HG02885 (cell line): ENCODE measurements around the gene MAP4K1.
A peak's percentile ranks its signal among the peaks of the same experiment; 100 is the strongest.

ENCODE experiments used
- ATAC-seq: cut with Tn5 transposase; IDR thresholded peaks from one replicate; pipeline ENCODE4 v1.9.1; 2021; ENCODE audit warnings: mild to moderate bottlenecking; ENCODE audit not compliant: unreplicated experiment, poor library complexity

MAP4K1 gene

DNA sequence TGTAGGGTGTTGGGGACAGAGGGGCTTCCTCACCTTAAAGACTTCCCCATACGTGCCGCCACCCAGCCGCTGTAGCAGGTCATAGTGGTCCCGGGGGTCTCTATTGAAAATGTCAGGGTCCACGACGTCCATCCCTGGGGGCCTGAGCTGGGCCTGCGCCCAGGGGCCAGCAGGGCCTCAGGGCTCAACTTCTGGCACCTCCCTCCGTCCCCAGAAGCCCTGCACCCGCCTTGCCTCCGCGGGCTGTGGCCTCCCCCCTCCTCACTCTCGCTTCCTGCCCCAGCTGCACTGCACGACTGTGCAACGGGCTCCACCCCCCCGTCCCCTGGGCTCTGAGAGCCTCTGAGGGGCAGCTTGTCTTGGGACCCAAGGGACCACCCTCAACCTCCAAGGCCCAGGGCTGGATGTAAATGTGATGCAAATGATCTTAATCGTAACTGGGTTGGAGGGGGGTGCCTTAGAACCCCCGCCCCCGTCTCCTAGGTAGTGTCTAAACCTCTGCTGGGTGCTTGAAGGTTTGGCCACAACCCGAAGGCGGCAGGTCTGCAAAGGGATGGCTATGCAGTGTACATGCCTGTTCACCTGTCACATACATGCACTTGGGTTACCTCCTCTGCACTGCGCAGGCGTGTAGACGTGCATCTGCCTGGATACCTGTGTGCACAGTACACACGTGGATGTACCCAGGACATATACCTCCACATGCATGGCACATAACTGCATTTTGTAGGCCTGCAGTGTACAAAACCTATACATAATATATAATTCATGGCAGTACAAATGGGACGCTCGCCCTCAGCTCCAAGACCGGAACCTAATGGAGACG lies at the start of gene MAP4K1:
Gene MAP4K1, minus strand, starts transcription at position 190 of the 826 bp plus-strand sequence. Its CDS starts 58 bp downstream, at position 132.
- peak; percentile 62 for ATAC-seq

DNA sequence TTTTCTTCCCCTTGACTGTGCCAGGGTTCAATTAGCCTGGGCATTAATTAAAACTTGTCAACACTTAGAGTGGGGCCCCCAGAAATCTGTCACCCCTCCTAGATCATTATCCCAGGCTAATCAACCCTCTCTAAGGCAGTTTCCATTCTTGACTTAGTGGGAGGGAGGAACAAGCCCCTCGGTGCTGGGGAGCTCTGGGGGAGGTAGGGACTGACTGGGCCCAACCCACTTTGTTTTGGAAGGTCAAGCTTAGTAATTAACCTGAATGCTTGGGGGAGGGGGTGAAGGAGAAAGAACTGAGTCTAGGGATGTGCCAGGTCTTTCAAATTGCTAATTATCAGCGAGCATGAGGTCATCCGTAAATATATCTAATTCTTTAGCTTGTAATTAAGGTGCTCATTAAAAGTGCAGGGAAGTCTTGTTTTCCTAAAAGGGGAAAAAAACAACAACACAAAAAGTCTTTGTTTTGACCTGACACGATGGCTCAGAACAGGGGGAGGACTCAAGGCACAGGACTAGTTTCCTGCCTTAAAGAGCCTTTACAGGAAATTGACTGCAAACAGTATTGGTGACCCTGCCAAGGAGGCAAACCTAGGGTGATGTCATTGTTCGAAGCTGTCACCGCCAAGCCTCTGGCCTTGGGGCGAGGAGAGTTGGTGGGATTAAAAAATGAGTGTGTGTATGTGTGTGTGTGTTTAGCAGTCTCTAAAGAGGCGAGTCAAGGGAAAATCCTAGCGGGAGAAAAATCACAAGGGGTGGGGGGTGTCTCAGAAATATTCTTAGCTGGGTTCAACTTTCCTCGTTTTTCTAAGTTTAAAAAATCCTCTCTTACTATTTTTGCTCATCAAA lies 49.1 kb upstream of the MAP4K1 start:
- ATAC-seq = no peak

DNA sequence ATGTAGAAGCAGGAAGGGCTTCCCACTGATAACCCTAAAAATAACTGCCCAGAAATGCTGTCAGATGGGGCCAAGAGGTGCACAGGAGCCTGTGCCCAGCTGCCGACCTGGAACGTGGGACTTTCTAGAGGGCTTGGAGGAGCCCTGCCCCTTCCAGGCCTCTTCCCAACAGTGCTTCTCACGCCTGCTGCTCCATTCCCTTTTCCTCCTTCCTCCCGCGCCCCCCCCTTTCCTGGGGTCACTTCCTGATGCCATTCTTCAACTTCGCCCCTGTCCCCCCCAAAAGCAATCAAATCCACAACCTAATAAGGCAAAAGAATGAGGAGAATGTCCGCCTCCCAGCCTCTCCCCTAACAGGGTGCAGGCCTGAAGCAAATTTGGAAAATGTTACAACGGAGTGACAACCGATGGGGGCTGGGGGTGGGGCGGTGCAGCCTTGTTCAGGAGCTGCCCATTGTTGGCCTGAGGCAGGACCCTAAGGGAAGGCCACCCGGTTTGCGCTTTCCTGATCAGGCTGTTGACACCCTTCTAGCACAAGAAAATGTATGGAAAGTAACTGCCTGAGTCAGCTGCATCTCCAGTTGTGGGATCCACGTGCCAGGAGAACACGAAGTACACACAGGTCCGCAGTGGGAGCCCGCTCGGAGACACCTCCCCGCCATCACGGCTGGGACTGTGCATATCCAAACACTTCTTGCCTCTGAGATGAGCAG lies 48.4 kb upstream of the MAP4K1 start:
- no peak for ATAC-seq

DNA sequence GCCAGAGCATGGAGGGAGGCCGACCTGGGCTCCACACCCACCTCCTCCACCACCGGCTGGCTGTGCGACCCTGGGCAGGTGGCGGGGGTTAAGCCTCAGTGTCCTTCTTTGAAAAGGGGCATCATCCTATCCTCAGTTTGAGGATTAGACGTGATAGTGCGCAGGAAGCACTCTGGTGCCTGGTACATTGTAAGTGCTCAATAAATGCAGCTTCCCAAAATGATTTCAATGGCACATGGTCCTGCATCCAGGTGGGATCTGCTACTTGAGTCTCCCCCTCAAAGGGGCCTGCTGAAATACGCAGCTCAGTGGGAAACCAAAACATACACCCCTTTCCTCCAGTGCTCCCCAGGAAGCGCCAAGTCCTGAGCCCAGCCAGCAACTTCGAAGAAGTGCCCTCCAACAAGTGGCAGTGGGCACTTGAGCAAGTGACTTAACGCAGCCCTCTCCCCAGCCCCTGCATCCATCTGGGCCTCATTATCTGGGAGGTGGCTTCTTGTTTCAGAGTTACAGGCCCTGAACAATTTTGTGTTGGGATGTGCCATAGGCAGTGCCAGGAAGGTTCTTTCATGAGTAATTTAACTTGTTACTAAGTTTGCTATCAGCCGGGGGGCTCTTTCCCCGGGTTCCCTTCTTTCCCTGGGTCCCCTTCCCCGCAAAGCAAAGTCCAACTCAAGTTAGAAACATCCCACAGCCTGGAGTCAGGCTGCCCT lies 47.6 kb upstream of the MAP4K1 start:
- ATAC-seq = no peak

DNA sequence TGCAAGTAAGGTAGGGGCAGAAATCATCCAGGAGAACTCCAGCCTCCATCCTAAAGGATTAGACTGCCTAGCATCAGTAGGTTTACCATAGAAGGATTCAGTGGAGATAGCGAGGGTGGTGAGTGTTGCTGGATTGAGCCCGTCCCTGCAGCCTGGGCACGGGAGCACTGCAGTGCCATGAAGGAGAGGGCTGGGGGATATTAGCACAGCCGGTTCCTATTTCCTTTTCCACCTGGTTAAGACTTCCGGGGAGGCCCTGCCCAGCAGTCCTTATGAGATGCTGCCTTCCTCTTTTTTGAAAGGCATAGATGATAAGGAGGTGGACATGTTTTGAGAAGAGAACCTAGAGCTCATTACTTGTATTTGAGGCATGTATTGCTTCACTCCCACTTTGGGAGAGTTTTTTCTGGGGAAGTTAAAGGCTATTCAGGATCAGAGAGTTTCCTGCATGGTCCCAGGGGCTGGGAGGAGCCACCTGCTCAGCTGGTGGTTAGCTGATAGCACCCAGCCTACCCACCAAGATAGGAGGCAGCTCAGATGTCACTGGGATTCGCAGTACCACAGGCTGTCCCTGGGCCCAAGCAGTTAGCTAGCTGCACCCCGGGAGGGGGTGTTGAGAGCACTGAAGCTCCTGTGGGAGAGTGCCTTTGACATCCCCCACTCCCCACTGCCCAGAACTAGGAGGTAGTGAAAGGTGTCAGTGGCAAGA lies 46.9 kb upstream of the MAP4K1 start:
- no peak for ATAC-seq

DNA sequence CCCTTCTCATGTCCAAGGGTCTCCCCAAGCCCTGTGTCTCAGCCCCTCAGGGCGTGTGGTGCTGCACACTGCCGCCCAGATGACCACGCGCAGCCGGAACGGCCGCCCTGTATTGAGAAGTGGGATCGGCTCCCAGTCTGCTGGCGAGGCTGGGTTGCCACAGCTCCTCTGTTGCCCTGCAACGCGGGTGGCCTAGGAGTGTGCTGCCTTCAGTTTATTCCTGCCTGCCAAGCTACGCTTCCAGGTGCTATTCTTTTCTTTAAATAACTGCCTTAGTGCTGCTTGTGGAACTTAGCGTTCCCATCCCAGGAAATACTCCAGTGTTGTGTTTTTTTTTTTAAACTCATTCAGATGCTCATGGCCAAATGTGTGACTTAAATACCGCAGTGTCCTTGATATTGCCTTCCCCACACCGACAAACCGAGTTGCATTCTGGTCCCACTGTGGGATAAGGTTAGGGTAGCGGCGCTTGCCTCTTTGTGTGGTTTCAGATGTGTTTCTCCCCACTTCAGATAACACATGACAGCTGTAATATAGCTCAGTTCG lies 46.3 kb upstream of the MAP4K1 start:
- no peak for ATAC-seq

DNA sequence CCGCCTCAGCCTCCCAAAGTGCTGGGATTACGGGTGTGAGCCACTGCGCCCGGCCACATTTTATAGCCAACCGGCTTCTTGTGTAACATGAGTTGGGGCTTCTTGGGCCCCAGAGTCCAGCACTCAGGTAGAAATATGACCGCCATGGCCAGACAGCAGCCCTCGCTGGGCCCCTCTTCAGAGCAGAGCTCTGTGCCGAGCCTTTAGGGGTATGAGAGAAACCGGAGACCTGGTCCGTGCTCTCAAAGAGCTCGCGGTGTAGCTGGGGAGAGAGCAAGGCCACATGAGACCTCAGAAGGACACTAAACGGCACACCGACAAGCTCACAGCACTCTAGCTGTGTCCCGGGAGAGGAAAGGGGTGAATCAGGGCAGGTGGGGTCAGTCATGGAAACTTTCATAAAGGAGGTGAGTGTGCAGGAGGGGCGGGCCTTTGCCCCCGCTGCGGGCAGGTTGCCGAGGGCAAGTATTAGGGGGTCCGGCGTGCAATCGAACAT lies 45.5 kb upstream of the MAP4K1 start:
- no peak for ATAC-seq

DNA sequence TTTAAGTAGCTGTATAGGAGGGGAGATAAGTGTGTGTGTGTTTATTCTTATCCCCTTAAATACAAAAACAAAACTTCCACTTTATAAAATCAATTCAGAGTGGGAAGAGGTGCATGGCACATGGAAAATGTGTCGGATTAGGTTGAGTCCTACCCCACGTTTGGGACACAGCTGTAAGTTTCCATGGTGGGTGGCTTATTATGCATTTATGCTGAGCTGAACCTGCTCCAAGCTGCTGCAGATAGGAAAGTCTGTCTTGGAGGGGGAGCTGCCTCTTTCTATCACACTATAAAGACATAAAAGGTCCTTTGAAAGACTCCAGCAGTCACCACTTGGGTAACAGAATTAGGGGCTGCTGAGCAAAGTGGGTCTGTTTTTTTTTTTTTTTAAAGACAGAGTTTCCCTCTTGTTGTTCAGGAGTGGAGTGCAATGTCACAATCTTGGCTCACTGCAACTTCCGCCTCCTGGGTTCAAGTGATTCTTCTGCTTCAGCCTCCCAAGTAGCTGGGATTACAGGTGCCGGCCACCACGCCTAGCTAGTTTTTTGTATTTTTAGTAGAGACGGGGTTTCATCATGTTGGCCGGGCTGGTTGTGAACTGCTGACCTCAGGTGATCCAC lies 44.9 kb upstream of the MAP4K1 start:
- no peak for ATAC-seq

DNA sequence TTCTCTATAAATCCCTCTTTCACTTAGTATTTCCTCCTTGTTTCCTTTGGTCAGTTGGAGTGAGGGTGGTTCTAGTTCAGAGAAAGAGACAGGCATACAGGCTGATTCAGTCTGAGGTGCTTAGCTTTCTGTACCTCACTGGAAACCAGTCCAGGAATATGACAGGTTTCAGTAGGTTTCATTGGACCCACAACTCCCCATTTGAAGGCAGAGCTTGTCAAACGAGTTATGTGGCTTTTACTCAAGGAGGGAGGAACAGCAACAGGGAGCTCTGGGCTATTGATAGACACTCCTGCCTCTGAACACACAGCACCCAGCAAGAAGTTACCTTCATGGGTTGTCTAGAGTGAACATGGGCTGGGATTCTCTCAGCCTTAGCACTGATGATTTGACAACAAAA lies 44.2 kb upstream of the MAP4K1 start:
- no peak for ATAC-seq

DNA sequence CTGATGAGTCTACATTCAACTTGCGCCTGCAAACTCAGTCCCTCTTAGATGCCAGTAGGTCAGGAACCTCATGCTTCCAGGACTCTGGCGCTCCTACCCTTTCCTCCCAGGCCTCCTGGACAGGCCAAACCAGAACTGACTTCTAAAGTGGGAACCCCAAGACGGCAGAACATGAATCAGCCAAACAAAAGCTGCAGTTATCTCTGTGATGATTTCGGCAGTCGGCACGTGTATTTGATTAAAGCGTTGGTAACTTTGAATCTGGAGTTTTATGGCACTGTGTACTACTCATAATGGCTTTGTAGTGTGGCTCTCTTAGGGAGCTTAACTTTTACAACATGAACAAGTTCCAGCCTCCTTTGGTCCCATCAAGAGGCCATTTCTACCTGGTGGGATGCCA lies 43.4 kb upstream of the MAP4K1 start:
- no peak for ATAC-seq

DNA sequence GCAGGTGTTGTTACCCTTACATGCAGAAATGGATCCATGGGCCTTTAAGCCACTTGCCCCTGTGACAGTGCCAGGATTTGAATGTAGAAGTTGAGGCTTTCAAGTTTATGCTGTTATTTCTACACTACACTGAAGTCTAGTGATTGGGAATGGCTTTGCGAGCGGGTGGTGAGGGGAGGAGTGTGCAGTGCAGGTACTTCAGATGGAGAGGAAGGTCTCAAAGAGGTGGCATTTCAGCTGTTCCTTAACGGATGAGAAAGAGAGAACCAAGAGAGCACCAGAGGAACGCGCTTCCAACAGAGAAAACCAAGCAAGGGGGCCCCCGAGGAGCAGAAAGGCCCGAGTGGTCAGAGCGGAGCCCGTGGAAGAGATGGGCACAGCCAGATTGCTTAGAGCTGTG lies 43.0 kb upstream of the MAP4K1 start:
- no peak for ATAC-seq

DNA sequence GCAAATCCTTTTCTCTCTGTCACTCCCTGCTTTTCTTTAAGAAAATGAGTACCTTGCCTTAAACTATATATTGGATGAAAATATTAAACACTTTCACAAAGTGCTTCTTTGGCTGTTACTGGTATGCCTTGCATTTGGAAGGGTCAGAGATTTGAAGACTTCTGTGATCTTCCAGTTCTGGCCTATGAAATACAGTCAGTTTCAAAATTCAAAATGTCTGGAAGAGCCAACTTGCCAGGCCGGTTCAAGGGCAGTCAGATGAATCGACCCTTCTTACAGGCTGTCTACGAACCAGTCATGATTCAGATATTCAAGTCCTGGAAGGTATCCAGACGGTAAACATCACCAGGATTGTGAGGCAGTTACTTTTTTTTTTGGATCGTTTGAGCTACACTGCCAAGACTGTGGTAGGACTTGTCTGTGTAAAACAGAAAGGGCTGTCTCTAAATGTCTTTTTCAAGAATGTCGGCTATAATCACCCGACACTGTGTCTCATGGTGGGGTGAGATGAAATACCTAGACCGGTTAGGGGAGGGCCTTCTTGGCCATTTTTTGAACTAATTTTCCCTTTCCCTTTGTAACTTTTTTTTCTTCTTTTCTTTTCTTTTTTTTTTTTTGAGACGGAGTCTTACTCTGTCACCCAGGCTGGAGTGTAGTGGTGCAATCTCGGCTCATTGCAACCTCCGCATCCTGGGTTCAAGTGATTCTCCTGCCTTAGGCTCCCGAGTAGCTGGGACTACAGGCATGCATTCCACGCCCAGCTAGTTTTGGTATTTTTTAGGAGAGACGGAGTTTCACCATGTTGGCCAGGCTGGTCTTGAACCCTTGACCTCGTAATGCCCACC lies 40.9 kb upstream of the MAP4K1 start:
- no peak for ATAC-seq

DNA sequence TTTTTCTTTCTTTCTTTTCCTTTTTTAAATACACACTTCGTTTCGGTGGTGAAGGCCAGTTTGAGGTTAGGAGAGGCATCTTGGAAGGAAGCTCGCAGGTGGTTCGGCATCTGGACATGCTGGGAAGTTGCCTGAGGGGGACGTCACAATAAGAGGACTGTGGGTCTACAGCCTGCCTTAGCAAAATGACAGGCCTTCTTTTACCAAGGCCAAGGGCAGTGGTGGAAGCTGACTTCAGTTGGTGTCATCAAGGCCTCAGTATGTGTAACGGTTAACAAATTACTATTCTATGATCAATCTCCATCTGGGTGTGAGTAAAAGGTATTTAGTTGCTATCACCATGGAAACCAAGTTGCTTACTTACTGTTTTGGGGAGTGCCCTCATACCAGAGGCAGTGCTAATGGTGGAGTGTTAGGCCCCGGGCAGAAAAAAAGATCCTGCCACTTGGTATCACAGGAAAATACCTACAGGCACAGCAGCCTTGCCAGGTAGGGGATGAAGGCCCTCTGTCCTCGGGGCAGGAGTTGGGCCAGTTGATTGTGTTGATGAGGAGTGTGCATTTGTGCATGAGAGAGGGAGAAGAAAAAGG lies 40.0 kb upstream of the MAP4K1 start:
- no peak for ATAC-seq

DNA sequence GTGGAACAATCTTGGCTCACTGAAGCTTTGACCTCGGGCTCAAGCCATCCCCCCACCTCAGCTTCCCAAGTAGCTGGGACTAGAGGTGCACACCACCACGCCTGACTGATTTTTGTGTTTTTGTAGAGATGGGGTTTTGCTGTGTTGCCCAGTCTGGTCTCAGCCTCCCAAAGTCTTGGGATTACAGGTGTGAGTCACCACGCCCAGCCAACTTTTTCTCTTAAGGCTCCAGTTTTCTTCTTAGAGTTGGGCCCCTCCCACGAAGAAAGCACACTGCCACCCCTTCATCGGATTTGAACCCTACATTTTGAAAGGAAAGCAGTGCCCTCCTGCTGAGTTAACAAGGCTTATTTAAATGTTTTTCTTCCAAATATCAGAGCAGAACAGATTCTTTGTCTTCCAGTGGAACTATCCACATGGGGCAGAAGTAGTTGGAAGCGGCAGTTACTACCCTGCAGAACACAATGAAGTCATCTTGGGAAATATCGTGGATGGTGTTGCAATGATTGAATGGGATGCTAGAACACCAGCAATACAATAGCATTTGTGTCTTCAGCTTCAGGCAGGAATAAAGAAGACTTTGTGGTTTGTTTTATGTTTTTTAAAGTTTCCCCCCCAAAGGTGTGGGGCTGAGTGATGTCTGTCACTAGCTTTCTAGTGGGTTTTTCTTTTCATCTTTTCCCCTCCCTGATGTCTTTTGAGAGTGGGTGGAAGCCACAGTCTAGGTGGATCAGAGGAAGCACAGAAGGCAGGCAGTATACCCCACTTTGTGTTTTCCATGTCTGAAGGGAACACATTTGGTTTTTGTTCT lies 38.6 kb upstream of the MAP4K1 start:
- no peak for ATAC-seq

DNA sequence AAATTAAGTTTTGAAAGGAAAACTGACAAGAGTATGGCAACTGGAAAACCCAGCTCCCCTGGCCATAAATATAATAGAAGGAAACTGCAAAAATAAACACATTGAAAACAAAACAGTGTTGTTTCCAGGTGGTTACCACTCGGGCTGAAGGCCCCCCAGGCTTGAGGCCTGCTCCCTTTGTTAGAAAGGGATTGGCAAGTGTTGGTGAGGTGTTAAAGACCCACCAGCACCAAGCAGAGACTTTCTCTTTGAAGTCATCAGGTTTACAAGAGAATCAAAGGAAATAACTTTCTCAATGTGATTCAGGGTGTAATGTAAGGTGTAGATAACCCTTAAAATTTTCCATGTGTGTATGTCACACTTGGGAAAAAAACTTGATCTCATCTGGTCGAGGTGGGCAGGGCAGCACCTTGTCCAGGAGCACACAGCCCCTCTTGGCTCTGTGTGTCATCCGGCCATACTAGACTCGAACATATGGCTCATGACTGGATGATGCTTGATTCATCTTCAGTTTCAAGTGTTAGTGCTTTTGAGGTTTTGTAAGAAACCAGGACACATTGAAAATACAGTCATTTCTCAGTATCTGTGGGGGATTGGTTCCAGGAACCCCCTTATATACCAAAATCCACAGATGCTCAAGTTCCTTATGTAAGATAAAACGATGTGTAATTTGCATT lies 37.5 kb upstream of the MAP4K1 start:
- no peak for ATAC-seq

DNA sequence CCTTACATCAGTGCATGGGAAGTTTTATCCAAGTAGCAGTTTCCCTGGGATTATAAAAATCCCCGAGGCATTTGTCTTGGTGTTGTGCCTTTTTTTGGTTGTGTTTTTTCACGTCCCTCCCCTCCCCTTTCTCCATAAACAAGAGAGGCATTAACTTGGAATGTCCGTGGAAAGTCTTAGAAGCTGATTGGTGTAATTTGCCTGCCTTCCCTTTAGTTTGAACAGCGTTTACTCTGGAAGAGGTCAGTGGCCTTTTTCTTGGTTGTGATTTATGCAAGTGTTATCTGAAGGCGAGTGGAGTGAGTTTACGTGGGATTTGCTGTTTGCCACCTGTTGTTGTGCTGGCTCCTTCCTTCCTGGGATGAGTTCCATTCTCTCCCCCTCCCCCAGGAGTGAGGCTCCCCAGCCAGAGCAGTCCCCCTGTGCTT lies 36.9 kb upstream of the MAP4K1 start:
- no peak for ATAC-seq
